Vagina (tissue), 2 donors: ENCODE results near the gene NELL1.

Source experiments
- CTCF ChIP-seq, 3 experiments: fragments of 450-650 bp in 2 of 3; fragments of 200-600 bp in 1 of 3; sonication (generic) in 1 of 3; IDR thresholded peaks; one replicate each; pipeline ENCODE4 v1.5.1; 2017 to 2019; ENCODE audit warnings: antibody characterized with exemption in 3 of 3, mild to moderate bottlenecking in 2 of 3, moderate library complexity in 2 of 3
- POLR2A ChIP-seq, 2 donors: fragments of 450-650 bp; IDR thresholded peaks; one replicate each; pipeline ENCODE4 v1.6.1; 2017; ENCODE audit warnings: antibody characterized with exemption in 2 of 2, mild to moderate bottlenecking in 2 of 2, moderate library complexity in 2 of 2

GRCh38 chr11:21564833-21565682 is 895.7 kb downstream of the NELL1 start:
- TF ChIP-seq POLR2A (IDR thresholded peaks at IDR 0.05) = no peak
- TF ChIP-seq CTCF (IDR thresholded peaks at IDR 0.05) = no peak
